Cardiac fibroblast (primary cell): ENCODE results near the gene MBNL2.

Source experiments
- DNase-seq, 2 donors: peaks; one replicate each; pipeline versions ENCODE4 v3.0.0 to v3.0.0-alpha.2; 2010; ENCODE audit warnings: low read depth in 2 of 2
- H3K4me3 ChIP-seq, 2 donors: replicated peaks in 1 of 2; 1 replicate in 1 of 2; 2 replicates in 1 of 2; pipeline ENCODE4 v1.5.1; 2011; ENCODE audit warnings: low read depth in 2 of 2, low read length in 2 of 2, mild to moderate bottlenecking in 2 of 2, moderate library complexity in 1 of 2
- TF ChIP-seq, protein P1 (sequence below): IDR thresholded peaks from one replicate; pipeline ENCODE4 v1.5.1; 2011; ENCODE audit warnings: low read depth, mild to moderate bottlenecking, low read length, inconsistent platforms

The MBNL2 gene

GRCh38 chr13:97366172-97366688, 144.1 kb downstream of the MBNL2 start:
- TF ChIP-seq, protein P1, sequence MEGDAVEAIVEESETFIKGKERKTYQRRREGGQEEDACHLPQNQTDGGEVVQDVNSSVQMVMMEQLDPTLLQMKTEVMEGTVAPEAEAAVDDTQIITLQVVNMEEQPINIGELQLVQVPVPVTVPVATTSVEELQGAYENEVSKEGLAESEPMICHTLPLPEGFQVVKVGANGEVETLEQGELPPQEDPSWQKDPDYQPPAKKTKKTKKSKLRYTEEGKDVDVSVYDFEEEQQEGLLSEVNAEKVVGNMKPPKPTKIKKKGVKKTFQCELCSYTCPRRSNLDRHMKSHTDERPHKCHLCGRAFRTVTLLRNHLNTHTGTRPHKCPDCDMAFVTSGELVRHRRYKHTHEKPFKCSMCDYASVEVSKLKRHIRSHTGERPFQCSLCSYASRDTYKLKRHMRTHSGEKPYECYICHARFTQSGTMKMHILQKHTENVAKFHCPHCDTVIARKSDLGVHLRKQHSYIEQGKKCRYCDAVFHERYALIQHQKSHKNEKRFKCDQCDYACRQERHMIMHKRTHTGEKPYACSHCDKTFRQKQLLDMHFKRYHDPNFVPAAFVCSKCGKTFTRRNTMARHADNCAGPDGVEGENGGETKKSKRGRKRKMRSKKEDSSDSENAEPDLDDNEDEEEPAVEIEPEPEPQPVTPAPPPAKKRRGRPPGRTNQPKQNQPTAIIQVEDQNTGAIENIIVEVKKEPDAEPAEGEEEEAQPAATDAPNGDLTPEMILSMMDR, result no peak
- no peak for DNase-seq
- no peak overlapping the region for H3K4me3 ChIP-seq

DNA sequence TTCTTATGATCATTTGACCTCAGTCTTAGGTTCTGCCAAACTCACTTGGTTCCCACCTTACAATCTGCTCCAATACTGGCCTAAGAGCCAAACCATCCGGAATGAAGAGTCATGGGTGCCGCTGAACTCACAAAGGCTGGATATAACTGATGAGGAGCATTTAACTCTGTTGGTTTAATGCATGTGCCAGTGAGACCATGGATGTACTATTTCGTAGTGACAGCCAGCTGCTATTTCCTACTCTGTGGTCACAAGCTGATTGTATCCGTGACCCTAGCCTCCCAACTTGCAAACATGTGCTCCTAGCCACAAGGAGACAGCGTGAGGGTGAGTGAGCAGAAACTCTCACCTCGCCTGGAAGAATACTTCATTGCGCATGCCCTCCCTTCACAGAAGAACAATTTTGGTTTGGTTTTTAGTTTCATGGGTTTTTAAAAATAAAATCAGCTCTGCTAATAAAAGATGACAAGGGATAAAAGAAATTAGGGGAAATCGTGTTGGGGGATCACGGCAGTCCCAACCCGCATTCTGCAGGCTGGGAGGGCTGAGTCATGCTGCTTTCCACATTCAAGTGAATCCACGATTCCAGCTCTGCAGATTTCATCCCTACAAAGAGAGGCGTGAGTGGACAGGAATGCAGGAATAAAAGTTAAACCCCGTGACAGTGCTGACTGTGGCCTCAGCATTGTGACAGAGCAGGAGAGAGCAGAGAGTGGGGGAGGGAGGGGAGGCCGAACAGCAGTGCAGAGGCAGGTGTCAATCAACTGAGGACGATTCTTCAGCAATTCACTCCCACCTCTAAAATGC, 145.1 kb downstream of the MBNL2 start:
- H3K4me3 ChIP-seq, result no peak overlapping the region
- peak; percentile 51 to 52 for DNase-seq
- TF ChIP-seq, protein P1, result no peak

GRCh38 chr13:97369261-97369893, 147.2 kb downstream of the MBNL2 start:
- TF ChIP-seq, protein P1, result no peak
- DNase-seq, result peak in 1 of 2 donors; percentile 31
- peak overlapping the region in 1 of 2 donors; percentile 42 for H3K4me3 ChIP-seq

DNA sequence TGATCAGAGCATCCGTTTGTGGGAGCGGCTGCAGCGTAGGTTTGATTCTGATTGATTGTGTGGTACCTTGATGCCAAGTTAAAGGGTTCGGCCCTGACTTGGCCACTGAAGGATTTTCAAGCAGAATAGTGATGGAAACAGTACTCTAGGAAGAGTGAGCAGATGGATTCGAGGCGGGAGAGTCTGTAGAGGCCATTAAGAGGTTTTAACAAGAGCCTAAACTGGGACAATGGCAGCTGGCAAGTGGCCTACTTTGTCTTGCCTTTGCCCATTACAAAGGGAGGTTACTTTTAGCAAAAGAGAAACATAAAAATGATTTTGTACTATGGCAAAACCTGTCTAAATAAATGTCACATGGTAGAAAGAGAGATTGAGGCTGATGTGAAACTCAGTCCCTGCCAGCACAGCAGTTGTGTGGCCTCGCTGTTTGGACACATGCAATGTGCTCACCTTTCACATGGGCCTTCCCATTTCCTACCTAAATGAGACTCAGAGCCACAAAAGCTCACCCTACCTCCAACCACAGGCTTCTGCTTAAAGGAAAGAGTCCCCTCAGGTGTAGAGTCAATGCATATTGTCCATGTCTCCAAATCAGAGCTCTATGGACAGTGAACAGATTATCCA, 149.5 kb downstream of the MBNL2 start:
- no peak for DNase-seq
- H3K4me3 ChIP-seq, result no peak overlapping the region
- TF ChIP-seq, protein P1, result no peak

DNA sequence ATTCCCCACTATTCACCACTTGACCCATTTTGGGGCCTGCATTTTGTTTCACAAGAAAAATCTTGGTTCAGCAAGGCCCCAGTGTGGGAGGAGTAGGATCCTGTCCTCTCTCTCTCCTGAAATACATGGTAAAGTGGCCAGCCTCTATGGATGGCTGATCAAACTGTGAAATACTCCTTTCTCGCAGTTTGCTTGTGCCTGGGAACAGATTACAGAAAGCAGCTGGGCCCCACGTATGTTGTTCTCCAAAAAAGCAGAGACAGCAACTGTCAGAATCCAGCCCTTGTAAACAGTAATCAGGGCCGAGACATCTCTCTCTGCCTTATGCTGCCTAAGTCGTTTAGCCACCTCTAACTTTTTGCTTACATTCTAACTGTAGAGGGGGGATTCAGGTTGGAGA, 150.8 kb downstream of the MBNL2 start:
- no peak overlapping the region for H3K4me3 ChIP-seq
- DNase-seq, result no peak
- TF ChIP-seq, protein P1, result no peak

GRCh38 chr13:97373787-97374186, 151.7 kb downstream of the MBNL2 start:
- no peak for DNase-seq
- TF ChIP-seq, protein P1, result no peak
- no peak overlapping the region for H3K4me3 ChIP-seq
